HepG2 (cell line): ENCODE data around the gene DOK1. TPM values are rescaled to one million over a fixed set of nuclear protein-coding genes. Genes with fewer than 3 reads are reported as not detected.

Experiments
- KDM3A ChIP-seq: IDR thresholded peaks from 2 replicates; pipeline ENCODE4 v1.6.1; 2018; ENCODE audit warnings: low read depth, missing compliant biosample characterization
- ZNF703 ChIP-seq: sonication (generic); formaldehyde crosslinking; IDR thresholded peaks from 2 replicates; pipeline ENCODE4 v1.5.1; 2020; ENCODE audit warnings: missing genetic modification reagents, mild to moderate bottlenecking, moderate library complexity, borderline replicate concordance
- polyA plus RNA-seq, 8 experiments: library from polyadenylated mRNA; depleted of rRNA in 3 of 8; stranded (reverse) in 7 of 8; unstranded in 1 of 8; fragments of >200 nt; fragmentation: Illumina TruSeq in 4 of 8; extraction: Trizol in 4 of 8; gene quantifications; 2 replicates each; pipeline versions ENCODE4 v1.2.1 to v1.2.3, GENCODE V29; 2011 to 2016; ENCODE audit warnings: low read depth in 4 of 8, missing spikeins in 1 of 8, mixed read lengths in 1 of 8; ENCODE audit not compliant: insufficient read depth in 1 of 8
- total RNA-seq, 5 experiments: library from RNA; depleted of rRNA; stranded (reverse); fragments of >200 nt; fragmentation: Illumina TruSeq; extraction: Trizol; gene quantifications; 2 replicates each; pipeline ENCODE4 v1.2.3, GENCODE V29; 2016; ENCODE audit warnings: low read depth in 1 of 5
- TF ChIP-seq, protein P1 (sequence below): sonication (generic); formaldehyde crosslinking; IDR thresholded peaks from 2 replicates; pipeline ENCODE4 v1.4.0; 2020; ENCODE audit warnings: mild to moderate bottlenecking, missing genetic modification reagents
- TF ChIP-seq, protein P2 (sequence below): sonication (generic); formaldehyde crosslinking; IDR thresholded peaks from 2 replicates; pipeline ENCODE4 v1.4.0; 2020; ENCODE audit warnings: missing genetic modification reagents

Gene DOK1
- total and polyA plus RNA-seq, 2 of the 13 experiments (the other 11 are each of a cell fraction or from before 2014, with no cell fraction given), result 0.53 to 0.74 TPM

DNA sequence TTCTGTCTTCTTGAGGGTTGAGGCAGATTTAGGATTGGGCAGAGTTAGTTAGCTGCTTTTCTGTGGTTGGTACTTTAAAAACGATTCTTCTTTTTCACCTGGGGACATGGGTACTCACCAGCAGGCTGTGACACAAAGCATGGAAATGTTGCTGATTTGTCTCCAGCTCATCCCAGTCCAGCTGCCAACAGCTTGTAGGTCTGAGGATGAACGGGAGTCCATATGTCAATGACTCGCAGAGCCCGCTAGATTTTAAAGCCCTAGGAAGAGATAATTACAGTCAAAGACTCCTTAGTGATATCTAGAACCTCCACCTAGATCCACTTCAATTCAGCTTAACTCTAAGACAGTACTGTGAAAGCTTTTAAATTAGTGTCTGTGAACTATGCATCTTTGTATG is 20.8 kb downstream of the DOK1 start (continued):
- no peak for TF ChIP-seq KDM3A (CRISPR knock-in tag)
- no peak for TF ChIP-seq ZNF703 (CRISPR knock-in tag)
- TF ChIP-seq, protein P1, sequence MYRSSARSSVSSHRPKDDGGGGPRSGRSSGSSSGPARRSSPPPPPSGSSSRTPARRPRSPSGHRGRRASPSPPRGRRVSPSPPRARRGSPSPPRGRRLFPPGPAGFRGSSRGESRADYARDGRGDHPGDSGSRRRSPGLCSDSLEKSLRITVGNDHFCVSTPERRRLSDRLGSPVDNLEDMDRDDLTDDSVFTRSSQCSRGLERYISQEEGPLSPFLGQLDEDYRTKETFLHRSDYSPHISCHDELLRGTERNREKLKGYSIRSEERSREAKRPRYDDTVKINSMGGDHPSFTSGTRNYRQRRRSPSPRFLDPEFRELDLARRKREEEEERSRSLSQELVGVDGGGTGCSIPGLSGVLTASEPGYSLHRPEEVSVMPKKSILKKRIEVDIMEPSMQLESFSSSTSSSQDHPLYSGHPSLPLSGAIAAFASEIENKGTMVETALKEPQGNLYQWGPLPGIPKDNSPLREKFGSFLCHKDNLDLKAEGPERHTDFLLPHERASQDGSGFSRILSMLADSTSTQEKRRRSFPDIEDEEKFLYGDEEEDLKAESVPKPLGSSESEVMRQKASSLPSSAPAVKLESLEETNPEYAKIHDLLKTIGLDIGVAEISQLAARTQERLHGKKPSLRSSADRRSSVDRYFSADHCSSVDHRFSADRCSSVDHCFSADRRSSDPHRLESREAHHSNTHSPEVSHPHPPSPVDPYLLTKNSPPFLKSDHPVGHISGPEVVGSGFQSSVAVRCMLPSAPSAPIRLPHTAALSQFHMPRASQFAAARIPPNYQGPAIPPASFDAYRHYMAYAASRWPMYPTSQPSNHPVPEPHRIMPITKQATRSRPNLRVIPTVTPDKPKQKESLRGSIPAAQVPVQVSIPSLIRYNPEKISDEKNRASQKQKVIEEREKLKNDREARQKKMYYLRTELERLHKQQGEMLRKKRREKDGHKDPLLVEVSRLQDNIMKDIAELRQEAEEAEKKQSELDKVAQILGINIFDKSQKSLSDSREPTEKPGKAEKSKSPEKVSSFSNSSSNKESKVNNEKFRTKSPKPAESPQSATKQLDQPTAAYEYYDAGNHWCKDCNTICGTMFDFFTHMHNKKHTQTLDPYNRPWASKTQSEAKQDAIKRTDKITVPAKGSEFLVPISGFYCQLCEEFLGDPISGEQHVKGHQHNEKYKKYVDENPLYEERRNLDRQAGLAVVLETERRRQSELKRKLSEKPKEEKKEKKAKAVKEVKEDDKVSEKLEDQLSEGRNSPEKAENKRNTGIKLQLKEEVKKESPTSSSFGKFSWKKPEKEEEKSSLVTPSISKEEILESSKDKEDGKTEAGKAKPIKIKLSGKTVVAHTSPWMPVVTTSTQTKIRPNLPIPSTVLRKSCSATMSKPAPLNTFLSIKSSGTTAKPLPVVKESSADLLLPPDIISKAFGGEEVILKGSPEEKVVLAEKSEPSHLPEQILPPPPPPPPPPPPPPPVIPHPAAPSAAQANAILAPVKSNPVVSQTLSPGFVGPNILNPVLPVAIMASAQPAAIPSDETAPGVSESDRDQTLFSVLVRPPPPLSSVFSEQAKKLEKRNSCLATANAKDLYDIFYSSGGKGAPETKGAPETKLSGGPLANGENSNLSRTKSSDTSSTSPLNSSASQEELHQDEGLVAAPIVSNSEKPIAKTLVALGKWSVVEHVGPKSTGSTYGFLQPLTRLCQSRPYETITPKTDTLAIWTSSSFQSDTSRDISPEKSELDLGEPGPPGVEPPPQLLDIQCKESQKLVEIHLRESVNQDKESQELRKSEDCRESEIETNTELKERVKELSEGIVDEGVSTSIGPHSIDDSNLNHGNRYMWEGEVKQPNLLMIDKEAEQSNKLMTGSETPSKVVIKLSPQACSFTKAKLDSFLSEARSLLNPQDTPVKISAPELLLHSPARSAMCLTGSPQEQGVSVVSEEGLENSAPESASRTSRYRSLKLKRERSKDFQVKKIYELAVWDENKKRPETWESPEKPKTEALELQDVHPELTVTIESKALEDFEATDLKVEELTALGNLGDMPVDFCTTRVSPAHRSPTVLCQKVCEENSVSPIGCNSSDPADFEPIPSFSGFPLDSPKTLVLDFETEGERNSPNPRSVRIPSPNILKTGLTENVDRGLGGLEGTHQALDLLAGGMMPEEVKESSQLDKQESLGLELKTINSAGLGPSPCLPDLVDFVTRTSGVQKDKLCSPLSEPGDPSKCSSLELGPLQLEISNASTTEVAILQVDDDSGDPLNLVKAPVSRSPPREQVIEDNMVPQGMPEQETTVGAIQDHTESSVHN (CRISPR knock-in tag), result no peak
- TF ChIP-seq, protein P2, sequence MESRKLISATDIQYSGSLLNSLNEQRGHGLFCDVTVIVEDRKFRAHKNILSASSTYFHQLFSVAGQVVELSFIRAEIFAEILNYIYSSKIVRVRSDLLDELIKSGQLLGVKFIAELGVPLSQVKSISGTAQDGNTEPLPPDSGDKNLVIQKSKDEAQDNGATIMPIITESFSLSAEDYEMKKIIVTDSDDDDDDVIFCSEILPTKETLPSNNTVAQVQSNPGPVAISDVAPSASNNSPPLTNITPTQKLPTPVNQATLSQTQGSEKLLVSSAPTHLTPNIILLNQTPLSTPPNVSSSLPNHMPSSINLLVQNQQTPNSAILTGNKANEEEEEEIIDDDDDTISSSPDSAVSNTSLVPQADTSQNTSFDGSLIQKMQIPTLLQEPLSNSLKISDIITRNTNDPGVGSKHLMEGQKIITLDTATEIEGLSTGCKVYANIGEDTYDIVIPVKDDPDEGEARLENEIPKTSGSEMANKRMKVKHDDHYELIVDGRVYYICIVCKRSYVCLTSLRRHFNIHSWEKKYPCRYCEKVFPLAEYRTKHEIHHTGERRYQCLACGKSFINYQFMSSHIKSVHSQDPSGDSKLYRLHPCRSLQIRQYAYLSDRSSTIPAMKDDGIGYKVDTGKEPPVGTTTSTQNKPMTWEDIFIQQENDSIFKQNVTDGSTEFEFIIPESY, result no peak
